Measurements from ENCODE around the gene SH2B3. TPM values are rescaled to one million over a fixed set of nuclear protein-coding genes. Genes with fewer than 3 reads are reported as not detected.

Gene SH2B3
- total RNA-seq, 1 donor from 2014 or later: 50.5 TPM

DNA sequence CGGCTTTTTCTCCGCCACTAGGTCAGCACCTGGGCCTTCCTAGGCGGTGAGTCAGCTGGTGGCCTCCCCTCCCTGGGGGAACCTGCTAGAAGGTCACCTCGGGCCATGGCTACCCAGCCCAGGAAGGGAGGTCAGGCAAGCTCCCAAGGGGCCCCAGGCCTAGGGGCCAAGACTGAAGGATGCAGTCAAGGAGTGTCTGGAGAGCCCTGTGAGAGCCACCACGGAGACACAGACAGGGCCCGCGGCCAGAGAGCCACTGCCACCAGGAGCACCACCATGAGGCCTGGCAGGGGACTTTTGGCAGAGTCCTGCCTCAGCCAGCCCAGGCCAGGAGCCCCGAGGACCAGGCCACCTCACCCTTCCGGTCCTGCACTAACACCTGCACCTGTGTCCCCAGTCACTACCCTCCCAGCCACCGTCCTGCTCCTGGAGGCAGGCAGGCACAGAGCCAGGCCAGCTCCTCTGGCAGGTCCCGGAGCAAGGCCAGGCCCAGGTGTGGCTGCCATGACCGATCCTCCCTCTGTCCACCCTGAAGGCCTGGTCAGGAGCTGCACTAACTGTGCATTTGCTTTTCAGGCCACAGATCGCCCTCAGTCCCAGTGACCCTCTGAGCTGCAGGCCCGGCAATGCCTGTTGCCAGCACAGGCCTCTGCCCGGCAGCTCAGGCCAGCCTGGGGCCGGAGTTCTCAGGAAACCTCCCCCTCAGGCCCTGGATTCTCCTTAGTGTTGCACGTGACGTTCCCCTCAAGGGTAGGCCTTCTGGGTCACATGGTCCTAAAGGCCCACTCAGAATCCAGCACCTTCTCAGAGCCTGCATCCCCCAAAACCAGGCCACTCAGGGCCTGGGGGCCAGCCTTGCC is 43.8 kb upstream of the SH2B3 start:
- intact Hi-C loops (cut with micrococcal nuclease): no loop called here
- H3K36me3 ChIP-seq: peaks cover 26% of the 10 kb centered on the region
- peak; percentile 29 for DNase-seq
- H3K27ac ChIP-seq (replicated peaks): peak overlapping the region; percentile 82
- H3K4me3 ChIP-seq: peak overlapping the region; percentile 25
- H3K4me1 ChIP-seq: peaks cover 61% of the 10 kb centered on the region
- H3K9me3 ChIP-seq (replicated peaks): no peaks in the 10 kb centered on the region
- H3K27me3 ChIP-seq (ENCODE audit: low read depth): no peaks in the 10 kb centered on the region
- TF ChIP-seq, protein P1, sequence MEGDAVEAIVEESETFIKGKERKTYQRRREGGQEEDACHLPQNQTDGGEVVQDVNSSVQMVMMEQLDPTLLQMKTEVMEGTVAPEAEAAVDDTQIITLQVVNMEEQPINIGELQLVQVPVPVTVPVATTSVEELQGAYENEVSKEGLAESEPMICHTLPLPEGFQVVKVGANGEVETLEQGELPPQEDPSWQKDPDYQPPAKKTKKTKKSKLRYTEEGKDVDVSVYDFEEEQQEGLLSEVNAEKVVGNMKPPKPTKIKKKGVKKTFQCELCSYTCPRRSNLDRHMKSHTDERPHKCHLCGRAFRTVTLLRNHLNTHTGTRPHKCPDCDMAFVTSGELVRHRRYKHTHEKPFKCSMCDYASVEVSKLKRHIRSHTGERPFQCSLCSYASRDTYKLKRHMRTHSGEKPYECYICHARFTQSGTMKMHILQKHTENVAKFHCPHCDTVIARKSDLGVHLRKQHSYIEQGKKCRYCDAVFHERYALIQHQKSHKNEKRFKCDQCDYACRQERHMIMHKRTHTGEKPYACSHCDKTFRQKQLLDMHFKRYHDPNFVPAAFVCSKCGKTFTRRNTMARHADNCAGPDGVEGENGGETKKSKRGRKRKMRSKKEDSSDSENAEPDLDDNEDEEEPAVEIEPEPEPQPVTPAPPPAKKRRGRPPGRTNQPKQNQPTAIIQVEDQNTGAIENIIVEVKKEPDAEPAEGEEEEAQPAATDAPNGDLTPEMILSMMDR (IDR thresholded peaks at IDR 0.05; ENCODE audit: borderline replicate concordance): no peak

DNA sequence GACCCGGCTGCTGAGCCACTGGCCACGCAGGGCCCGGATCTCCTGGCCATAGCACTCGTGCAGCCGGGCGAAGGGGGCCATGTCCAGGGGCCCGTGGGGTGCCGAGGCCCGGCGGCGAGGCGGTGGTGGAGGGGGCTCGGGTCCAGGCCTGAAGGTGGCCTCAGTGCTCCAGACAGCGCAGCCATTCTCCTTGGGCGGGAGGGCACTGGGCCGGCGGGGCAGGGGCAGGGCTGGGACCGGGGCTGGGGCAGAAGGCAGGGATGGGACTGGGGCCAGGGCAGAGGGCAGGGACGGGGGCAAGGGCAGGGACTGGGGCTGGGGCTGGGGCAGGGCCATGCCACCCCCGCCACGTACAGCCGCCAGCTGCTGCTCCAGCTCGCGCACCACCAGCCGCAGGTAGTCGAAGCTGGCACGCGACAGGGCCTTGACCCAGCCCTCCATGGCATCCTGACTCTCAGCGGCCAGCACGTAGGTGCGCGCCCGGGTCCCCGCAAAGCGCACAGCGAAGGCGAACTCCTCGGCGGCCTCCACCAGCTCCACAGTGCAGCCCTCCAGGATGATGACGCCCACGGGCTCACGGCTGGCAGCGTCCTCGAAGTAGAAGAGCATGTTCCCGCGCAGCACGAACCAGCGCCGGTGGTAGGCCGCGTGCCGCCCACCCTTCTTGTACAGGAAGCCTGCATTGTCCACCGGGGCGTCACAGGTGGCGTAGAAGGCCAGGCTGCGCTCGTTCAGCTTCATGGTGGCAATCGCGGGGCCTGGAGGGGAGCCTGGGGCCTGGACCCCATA is 42.8 kb upstream of the SH2B3 start:
- peaks cover 26% of the 10 kb centered on the region for H3K36me3 ChIP-seq
- H3K27me3 ChIP-seq (ENCODE audit: low read depth): no peaks in the 10 kb centered on the region
- intact Hi-C loops (cut with micrococcal nuclease): no loop called here
- H3K9me3 ChIP-seq (replicated peaks): no peaks in the 10 kb centered on the region
- DNase-seq: no peak
- peak overlapping the region; percentile 82 for H3K27ac ChIP-seq (replicated peaks)
- TF ChIP-seq, protein P1 (IDR thresholded peaks at IDR 0.05; ENCODE audit: borderline replicate concordance): no peak
- no peak overlapping the region for H3K4me3 ChIP-seq
- H3K4me1 ChIP-seq: peaks cover 70% of the 10 kb centered on the region

DNA sequence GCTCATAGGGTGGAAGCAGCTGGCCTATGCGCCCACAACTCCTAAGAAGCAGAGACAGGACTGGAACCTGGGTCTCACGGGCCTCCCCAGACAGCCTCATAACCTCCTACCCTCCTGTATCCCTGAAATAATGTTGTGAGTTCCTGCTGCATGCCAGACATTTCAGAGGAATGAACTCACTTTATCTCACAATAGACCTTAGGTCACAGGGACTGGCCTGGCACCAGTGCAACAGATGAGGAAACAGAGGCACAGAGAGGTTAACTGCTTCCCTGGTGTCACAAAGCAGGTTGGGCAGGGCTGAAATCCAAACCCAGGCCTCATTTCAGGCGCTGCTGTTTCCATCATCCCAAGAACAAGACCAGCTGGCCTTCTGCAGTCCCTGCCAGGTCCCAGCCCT is 42.1 kb upstream of the SH2B3 start:
- DNase-seq: no peak
- H3K36me3 ChIP-seq: peaks cover 26% of the 10 kb centered on the region
- H3K9me3 ChIP-seq (replicated peaks): no peaks in the 10 kb centered on the region
- no peaks in the 10 kb centered on the region for H3K27me3 ChIP-seq (ENCODE audit: low read depth)
- TF ChIP-seq, protein P1 (IDR thresholded peaks at IDR 0.05; ENCODE audit: borderline replicate concordance): no peak
- no peak overlapping the region for H3K4me3 ChIP-seq
- peak overlapping the region; percentile 82 for H3K27ac ChIP-seq (replicated peaks)
- peaks cover 77% of the 10 kb centered on the region for H3K4me1 ChIP-seq
- intact Hi-C loops (cut with micrococcal nuclease): no loop called here

DNA sequence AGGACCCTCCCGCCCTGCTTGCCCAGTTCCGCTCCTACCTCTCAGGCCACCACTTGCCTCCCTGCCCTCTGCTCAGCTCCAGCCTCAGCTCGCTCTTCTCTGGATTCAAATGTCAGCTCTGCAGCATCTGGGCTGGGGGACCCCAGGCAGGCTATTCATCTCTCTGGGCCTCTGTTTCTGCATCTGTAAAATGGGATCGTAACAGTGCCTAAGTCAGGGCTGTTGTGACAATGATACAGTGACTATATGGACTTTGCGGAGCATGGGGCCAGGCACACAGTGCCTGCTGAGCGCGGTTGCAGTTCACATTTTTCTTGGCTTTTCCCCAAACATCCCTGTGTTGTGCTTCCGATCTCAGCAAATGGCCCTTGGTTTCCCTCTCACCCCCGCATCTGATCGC is 39.6 kb upstream of the SH2B3 start:
- TF ChIP-seq, protein P1 (IDR thresholded peaks at IDR 0.05; ENCODE audit: borderline replicate concordance): no peak
- DNase-seq: no peak
- H3K4me3 ChIP-seq: no peak overlapping the region
- no peaks in the 10 kb centered on the region for H3K9me3 ChIP-seq (replicated peaks)
- peaks cover 26% of the 10 kb centered on the region for H3K36me3 ChIP-seq
- H3K27me3 ChIP-seq (ENCODE audit: low read depth): no peaks in the 10 kb centered on the region
- H3K27ac ChIP-seq (replicated peaks): peak overlapping the region; percentile 82
- intact Hi-C loops (cut with micrococcal nuclease): no loop called here
- peaks cover 83% of the 10 kb centered on the region for H3K4me1 ChIP-seq

DNA sequence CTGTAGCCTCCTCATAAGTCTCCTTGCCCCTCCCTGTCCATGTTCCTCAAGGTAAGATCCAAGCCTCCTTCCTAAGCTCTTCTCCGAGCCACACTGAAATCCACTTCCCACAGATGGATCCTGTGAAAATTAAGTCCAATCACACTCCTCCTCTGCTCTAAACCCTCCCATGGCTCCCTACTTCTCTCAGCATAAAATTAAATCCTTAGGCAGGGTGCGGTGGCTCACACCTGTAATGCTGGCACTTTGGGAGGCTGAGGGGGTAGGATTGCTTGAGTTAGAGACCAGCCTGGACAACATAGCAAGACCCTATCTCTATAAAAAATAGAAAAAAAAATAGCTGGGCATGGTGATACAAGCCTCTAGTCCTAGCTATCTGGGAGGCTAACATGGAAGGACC is 39.1 kb upstream of the SH2B3 start:
- DNase-seq: no peak
- Histone ChIP-seq H3K36me3 (peaks cover 26% of the 10 kb centered on the region), H3K27ac (replicated peaks) (peak overlapping the region; percentile 88), H3K4me3 (no peak overlapping the region), H3K4me1 (peaks cover 78% of the 10 kb centered on the region), H3K27me3 (ENCODE audit: low read depth) (no peaks in the 10 kb centered on the region), H3K9me3 (replicated peaks) (no peaks in the 10 kb centered on the region)
- TF ChIP-seq, protein P1 (IDR thresholded peaks at IDR 0.05; ENCODE audit: borderline replicate concordance): no peak
- intact Hi-C loops (cut with micrococcal nuclease): no loop called here
